GM21515 (cell line): Measurements from ENCODE around the gene SOD2.
A peak's percentile ranks its signal among the peaks of the same experiment; 100 is the strongest.
"Not testable (repeated sequence)": the region's sequence is repeated elsewhere in the genome, so short reads cannot be mapped to it uniquely, and the experiment has no call there.

Experiments used
- ATAC-seq: cut with Tn5 transposase; IDR thresholded peaks from one replicate; pipeline ENCODE4 v1.9.1; 2021; ENCODE audit not compliant: unreplicated experiment

The SOD2 gene

DNA sequence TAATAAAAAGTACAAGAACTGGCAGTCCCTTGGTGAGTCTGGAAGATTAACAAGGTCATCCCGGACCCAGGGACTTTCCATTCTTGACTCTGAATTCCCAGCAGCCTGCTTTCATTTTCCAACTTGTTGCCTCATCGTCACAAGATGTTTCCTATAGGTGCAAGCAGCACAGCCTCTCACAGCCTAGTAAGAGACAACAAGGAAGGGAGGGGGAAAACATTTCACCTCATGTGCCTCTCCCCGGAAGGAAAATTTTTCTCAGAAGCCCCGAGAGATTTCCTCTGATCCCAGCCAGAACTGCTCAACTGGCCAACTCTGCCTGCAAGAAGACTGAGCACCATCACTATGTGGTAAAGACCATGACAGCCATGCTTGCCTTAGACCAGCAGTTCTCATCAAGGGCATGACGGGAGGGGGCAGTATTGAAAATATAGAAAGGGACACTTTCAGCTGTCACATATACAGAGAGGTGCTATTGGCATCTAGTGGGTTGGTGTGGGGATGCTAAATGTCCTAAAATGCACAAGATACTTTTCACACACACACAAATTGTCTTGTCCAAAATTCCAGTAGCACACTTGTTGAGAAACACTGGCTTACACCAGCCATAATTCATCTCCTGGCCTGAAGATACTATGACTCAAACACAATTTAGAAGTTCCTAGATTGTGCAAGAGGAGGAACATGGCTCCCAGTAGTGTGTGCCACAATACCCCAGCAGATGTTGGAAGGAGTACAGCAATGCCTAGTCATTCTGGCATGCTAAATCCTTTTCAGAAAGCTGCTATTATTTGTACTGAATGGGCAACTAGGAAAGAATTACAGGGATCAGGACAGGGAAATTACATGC, 23.4 kb upstream of the SOD2 start:
- no peak for ATAC-seq

DNA sequence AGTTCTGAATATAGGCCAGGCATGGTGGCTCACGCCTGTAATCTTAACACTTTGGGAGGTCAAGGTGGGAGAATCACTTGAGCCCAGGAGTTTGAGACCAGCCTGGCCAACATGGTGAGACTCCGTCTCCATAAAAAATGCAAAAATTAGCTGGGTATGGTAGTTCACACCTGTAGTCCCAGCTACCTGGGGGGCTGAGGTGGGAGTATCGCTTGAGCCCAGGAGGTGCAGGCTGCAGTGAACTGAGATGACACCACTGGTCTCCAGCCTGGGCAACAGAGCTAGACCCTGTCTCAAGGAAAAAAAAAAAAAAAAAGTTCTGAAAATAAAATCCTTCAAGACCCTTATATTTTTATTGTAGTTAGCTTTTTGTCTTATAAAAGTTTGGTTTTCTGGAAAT, 22.6 kb upstream of the SOD2 start:
- ATAC-seq: no peak

DNA sequence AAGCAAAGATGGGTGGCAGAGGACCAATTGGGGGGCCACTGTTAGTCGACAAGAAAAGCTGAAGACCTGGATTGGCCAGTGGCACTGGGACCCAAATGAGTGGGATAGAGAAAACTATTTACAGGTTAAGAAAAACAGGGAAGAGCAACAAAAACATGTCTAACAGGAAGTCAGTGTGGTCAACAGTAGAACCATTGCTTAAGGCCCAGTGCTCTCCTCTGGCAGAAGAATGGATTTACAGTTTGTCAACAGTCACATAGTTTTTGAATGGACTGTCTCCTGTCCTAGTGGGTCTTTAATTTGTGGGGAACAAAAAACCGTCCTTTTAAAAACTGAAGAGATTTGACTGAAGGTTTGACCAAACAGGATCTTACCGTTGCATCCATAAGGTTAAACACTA, 22.1 kb upstream of the SOD2 start:
- ATAC-seq: no peak

DNA sequence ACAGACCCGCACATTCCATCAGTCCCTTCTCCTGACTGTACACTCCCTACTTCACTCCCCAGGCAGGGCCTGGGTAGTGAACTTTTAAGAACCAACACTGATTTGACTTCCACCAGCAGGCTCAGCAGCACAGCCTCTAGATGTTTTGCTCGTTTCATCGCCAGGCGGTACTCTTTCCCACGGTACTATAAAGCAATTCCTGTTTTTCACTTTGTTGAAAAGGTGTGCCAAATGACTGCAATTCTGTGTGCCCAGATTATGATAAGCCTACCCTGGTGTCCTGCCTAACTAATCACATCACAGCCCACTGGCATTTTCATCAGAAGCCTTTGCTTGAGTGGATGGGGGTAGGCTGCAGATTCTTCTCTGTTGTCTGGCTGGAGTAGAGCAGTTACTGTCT, 21.4 kb upstream of the SOD2 start:
- ATAC-seq: no peak

DNA sequence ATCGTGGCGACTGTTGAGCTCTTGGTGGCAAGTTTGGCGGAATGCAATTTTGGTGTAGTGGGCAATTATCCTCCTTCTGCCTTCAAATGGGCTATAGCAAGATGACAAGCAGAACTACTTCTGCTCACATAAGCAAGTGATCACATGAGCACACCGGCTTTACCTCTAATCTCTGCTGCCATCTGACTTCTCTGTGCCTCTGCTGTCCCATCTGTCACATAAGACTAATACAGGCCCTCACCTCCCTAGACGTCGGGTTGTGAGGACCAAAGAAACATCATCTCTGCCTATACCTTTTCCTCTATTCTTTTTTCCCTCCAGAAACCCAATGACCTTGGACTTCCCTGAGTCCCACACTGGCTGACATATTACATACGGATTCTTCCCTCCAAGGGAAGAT, 20.9 kb upstream of the SOD2 start:
- no peak for ATAC-seq

DNA sequence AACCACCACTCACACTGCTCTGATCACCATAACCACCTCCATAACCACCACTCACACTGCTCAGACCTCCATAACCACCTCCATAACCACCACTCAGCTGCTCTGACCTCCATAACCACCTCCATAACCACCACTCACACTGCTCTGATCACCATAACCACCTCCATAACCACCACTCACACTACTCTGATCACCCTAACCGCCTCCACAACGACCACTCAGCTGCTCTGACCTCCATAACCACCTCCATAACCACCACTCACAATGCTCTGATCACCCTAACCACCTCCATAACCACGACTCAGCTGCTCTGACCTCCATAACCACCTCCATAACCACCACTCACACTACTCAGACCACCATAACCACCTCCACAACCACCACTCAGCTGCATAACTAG, 19.3 kb upstream of the SOD2 start:
- not testable (repeated sequence) for ATAC-seq

DNA sequence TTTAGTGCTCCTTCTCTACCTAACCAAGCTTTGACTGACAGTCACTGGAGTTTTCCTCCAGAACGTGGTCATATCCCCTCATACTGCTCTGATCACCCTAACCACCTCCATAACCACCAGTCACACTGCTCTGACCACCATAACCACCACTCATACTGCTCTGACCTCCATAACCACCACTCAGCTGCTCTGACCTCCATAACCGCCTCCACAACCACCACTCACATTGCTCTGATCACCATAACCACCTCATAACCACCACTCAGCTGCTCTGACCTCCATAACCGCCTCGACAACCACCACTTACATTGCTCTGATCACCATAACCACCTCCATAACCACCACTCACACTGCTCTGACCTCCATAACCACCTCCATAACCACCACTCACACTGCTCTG, 17.6 kb upstream of the SOD2 start:
- not testable (repeated sequence) for ATAC-seq

DNA sequence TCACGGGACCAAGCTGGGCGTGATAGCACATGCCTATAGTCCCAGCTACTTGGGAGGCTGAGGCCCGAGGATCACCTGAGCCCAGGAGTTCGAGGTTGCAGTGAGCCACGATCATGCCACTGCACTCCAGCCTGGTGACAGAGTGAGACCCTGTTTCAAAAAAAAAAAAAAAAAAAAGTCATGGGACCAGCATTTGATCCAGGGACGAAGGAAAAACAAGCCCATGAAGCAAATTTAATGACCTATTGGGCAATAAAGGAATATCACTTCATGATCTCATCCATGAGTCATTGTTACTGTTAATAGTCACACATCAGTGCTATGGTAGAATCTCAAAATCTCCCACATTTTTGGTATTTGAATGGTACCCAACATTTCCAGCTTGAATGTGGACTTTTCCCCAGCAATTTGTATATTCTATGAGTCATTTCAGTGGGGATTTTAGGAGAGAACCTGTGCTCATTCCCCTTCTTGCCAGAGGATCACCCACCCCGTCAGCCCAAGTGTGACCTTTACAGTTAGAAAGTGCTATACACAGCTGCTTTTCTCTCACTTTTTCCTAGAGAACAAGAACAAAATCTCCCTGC, 8.5 kb upstream of the SOD2 start:
- ATAC-seq: no peak

DNA sequence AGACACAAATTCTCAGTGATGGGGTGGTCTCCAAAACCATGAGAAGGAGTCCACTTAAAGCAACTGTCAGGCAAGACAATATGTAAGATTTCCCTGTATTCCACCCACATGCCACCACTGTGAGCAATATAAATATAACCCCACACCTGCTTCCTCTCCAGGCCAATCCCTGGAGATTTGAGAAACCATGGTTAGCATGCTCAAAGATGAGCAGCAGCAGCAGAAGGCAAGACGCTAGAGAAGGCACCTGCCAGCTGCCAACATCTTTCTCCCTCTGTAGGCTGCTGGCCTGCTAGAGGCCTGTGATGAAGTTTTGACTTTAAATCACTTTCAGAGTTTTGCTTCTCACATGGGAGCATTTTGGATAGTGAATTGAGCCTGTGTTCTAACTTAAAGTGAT, 7.9 kb upstream of the SOD2 start:
- ATAC-seq: no peak

DNA sequence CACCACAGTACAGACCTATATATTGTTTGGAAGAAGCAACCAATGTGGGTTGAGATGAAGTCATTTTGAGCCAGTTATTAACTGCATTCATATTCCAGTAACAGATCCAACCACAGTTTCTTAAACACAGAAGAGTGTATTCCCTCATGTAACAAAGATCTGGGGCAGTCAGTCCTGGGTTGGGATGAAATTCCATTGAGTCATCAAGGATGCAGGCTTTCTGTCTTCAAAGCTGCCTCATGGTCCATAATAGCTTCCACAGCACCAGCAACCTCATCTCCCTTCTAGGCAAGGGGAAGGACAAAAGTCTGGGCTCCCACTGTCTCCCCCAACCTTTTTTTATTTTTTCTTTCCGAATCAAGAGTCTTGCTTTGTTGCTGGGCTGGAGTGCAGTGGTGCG, 2.9 kb upstream of the SOD2 start:
- no peak for ATAC-seq

DNA sequence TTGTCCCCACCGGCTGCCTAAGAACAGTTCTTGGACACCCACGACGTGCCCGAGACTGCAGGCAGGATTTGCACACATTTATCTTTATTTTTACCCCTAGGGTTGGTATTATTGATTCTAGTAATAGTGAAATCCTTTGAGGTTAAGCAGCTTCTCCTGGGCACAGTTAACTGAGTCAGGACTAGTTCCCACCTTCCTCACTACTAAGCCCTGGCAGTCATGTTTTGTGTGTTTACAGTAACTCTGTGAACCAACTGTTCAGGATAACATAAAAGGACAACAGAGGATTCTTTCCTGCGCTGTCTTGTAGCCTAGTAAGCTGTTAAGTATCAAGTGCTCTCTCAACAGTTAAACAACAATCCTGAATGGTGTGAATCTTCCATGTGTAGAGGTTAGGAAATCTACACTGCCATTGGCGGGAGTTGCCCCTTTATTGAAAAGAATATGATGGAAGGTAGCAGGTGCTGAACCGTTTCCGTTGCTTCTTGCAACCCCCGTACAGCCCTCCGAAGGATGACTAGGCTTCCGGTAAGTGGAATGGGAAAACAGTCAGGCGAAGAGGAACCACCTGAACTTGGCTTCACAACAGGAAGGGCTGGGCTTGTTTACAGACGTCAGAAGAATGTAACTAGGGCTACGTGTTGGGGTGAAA, 979 bp upstream of the SOD2 start:
- no peak for ATAC-seq

DNA sequence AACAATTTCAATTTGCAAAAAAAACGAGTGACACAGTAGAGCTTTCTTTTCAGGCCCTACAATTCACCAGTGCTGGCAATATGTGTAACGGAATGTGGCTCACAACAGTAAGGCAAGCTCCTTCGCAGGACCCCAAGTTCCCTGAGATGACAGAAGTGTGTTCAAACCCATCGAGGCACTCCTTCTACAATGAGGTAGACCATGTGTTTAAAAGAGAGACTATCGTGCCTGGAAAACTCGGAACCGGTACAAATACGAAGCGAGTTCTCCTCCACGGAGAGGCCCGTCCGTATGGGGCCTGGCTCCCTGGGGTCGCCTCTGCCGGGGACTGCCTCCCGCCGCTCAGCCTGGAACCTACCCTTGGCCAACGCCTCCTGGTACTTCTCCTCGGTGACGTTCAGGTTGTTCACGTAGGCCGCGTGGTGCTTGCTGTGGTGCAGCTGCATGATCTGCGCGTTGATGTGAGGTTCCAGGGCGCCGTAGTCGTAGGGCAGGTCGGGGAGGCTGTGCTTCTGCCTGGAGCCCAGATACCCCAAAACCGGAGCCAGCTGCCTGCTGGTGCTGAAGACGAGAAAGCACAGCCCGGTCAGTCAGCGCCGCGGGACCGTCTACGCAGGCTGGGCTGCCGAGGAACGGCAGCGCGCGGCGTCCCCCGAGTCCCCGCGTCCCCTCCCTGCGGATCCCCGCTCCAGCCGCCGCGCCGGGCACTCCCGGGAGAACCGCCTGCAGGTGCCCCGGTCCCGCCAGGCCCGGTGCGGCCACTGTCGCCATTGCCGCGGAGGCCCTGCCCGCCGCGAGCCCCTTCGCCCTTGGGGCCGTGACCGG, 526 bp downstream of the SOD2 start:
- ATAC-seq: peak; percentile 37

DNA sequence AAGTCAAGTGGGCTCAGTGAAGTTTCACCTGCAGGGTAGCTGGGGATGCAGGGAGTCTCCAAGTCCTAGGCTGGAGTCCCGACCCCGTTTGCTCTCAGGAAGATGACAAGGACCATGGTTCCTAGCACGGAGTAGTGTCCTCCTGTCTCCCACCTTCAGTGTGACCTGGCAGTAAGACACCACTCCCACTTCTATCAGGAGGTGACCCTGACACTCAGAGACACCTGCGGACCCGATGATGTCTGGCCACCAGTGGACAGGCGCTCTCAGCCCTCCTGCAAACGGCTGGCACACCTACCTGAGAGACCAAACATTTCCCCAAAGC, 1.1 kb downstream of the SOD2 start:
- ATAC-seq: no peak

DNA sequence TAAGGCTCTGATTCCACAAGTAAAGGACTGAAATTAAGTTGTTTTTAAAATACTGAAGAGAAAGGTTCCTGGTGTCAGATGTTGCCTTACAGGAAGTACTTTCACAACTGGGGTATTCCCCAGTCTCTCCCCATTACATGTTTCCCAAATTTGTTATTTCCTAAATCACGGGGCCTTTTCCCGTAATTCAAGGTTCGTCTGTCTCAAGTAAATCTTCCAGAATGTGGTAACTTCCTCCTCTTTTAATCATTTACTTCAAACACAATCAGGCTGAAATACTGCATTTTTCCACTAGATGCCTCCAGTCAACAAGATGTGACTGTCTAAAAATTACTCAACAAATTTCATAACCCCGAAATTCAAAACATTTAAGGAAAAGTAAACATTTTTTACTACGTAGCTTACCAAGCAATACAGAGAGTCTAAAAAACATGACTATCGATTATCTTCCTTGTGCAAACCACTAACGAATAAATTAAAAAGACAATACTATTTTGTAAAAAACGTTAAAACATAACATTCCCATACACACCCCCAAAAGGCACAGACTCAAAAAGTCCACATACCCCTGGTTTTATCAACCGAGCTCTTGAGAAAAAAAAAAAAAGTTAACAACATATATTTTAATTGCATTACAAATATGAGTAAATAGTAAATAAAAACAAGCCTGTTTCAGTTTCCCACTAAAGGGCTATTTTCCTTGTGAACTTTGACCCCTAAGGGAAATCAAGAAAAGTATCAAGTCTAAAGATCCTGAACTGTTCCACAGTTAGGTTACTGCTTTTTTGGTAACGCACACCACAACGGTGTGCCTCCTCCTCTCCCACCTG, 1.7 kb downstream of the SOD2 start:
- no peak for ATAC-seq

DNA sequence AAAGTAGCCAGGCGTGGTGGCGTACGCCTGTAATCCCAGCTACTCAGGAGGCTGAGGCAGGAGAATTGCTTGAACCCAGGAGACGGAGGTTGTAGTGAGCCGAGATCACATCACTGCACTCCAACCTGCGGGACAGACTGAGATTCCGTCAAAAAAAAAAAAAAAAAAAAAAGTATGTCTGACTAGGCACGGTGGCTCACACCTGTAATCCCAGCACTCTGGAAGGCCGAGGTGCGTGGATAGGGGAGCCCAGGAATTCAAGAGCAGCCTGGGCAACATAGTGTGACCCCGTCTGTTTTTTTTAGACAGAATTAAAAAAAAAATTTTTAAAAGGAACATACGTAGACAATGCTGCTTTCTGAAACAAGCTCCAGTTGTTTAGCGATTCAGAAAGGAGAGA, 2.9 kb downstream of the SOD2 start:
- ATAC-seq: not testable (repeated sequence)

DNA sequence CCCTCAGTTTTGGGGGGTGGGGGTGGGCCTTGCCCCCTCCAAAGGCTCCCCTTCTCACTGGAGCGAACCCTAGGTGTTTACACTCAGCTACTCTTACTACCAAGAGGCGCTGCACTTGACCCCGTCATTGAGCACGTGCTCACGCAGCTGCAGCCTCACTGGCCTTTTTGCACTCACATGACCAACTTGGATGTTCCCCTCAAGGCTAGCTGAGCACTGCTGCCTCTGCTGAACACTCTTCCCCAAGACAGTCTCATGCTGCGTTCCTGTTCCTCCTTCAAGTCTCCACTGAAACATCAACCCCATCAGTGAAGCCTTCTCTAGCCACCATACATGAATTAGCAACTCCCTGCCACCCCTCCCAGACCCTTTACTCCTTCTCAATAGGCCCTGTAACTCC, 4.0 kb downstream of the SOD2 start:
- ATAC-seq: no peak

DNA sequence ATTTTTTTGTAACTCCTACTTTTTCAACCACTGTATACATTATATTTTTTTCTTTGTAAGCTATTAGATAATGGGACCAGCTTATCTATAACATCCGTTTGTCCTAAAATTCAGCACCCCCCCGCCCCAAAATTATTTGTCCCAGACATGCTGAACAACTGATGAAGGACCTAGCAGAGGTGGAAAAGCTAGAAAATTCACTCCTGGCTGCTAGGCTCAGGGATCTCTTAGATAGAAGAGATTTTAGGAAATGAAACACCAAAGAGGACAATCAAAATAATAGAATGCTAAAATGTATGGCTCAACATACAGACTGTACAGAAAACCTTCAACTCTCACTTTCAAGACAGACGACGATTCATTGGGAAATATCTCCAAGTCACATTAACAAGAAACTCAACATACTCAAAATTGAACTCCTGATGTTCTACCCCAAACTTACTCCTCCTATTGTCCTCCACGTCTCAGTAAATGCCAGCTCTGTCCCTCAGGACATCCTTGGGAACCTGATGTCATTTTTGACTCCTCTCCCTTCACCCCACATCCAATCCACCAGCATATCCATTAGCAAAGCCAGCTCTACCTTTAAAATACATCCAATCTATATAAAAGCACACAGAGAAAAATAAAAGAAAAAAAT, 4.7 kb downstream of the SOD2 start:
- no peak for ATAC-seq

DNA sequence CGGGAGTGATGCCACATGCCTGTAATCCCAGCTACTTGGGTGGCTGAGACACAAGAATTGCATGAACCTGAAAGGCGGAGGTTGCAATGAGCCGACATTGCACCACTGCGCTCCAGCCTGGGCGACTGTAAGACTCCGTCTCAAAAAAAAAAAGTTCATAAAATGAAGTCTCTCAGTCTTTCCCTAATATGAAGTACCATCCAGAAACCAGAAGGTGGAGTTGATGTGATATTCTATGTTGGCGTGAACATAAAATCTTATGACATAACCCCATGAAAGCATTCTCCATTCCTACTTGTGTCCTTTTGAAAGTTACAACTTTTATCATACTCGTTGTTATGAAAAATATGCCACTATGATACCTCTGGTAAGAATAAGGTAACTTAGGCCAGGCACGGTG, 5.7 kb downstream of the SOD2 start:
- no peak for ATAC-seq

DNA sequence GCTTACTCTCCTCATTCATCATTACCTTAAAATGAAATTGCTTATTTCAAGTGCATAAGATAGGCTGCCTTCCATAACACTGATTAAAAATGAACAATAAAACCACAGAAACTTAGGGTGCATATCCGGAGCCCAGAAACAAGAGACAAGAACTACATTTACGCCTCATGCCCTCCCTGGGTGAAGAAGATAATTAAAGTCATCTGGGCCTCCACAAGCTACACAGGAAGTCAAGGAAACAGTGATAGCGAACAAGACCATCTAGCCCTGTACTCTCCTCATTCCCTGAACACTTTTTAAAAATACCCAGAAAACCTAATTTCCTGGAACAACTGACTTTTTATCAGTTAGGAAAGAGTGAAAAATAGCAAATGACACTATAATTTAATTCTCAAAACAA, 6.3 kb downstream of the SOD2 start:
- no peak for ATAC-seq

DNA sequence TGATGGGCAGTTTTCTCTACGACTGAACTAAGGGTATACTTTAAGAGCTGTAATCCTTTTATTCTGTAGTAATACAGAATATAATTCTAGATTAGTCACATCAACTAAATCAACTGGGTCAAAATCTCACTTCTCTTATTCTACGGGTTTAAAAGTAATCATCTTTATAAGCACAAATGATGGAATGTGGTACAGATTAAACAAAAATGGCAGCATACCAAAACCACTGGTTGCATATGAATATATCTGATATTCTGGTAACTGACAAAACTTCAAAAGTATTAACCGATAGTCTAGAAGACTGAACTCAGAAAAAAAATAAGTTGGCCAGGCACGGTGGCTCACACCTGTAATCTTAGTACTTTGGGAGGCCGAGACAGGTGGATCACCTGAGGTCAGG, 7.0 kb downstream of the SOD2 start:
- no peak for ATAC-seq

DNA sequence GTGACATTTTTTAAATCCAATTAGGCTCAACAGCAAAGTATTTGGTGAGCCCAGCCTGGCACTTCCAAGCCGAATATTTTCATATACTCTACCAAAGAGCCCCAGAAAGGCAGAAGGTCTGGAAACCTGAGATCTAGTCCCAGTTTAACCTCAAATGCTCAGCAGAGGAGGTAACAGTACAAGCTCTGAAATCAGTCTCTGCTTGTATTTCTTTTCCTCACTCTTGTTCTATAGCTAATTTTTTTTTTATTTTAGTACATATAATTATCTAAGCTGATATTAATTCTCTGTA, 9.1 kb downstream of the SOD2 start:
- no peak for ATAC-seq
